DOHH2 (cell line): Measurements from ENCODE around the gene ZC3HAV1.

ENCODE experiments used
- EZH2phosphoT487 ChIP-seq: fragments of 200-600 bp; sonication (generic); IDR thresholded peaks from 2 replicates; pipeline ENCODE4 v1.6.1; 2017; ENCODE audit warnings: borderline replicate concordance, mild to moderate bottlenecking, antibody characterized with exemption, low read length, moderate library complexity, mixed read lengths
- TF ChIP-seq, protein P1 (sequence below): fragments of 200-600 bp; sonication (generic); IDR thresholded peaks from one replicate; pipeline ENCODE4 v1.5.1; 2014; ENCODE audit warnings: antibody characterized with exemption, mild to moderate bottlenecking, low read depth, low read length; ENCODE audit not compliant: poor library complexity, severe bottlenecking

GRCh38 chr7:139047970-139048369 lies 61.5 kb downstream of the ZC3HAV1 start:
- TF ChIP-seq, protein P1, sequence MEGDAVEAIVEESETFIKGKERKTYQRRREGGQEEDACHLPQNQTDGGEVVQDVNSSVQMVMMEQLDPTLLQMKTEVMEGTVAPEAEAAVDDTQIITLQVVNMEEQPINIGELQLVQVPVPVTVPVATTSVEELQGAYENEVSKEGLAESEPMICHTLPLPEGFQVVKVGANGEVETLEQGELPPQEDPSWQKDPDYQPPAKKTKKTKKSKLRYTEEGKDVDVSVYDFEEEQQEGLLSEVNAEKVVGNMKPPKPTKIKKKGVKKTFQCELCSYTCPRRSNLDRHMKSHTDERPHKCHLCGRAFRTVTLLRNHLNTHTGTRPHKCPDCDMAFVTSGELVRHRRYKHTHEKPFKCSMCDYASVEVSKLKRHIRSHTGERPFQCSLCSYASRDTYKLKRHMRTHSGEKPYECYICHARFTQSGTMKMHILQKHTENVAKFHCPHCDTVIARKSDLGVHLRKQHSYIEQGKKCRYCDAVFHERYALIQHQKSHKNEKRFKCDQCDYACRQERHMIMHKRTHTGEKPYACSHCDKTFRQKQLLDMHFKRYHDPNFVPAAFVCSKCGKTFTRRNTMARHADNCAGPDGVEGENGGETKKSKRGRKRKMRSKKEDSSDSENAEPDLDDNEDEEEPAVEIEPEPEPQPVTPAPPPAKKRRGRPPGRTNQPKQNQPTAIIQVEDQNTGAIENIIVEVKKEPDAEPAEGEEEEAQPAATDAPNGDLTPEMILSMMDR, result no peak
- TF ChIP-seq EZH2phosphoT487, result no peak
